Astrocyte (in vitro differentiated cells and primary cell): ENCODE measurements around the gene MAN1B1.

ENCODE experiments used
- CTCF ChIP-seq: IDR thresholded peaks from 2 replicates; pipeline ENCODE4 v1.5.1; 2011; ENCODE audit warnings: low read depth, mild to moderate bottlenecking, inconsistent platforms, low read length, moderate library complexity; ENCODE audit not compliant: insufficient read depth
- EZH2 ChIP-seq: IDR thresholded peaks from 2 replicates; pipeline ENCODE4 v1.6.1; 2012; ENCODE audit warnings: mild to moderate bottlenecking, low read length, inconsistent platforms; ENCODE audit not compliant: insufficient read depth

DNA sequence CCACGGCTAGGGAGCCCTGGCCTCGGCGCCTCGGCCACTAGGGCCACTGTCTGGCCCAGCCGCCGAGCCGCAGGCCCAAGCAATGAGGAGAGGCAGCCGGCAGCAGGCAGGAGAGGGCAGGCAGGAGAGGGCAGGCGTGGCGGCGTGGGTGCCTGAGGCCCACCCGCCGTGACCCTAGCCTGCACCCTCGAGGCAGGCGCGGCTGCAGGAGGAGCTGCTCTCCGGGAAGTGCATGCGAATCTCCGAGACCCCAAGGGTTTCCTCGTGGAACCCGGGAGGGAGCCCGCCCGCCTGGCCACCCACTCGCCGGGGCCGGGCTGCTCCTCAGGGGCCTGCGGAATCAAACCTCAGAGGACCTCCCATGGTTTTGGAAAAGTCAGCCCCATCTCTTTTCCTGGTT lies 61.5 kb downstream of the MAN1B1 start:
- TF ChIP-seq CTCF (no peak), EZH2 (no peak)
